HG03196 (cell line): ENCODE measurements around the gene EPX.

Experiments
- ATAC-seq: cut with Tn5 transposase; IDR thresholded peaks from one replicate; pipeline ENCODE4 v1.9.1; 2021; ENCODE audit not compliant: unreplicated experiment

EPX gene

DNA sequence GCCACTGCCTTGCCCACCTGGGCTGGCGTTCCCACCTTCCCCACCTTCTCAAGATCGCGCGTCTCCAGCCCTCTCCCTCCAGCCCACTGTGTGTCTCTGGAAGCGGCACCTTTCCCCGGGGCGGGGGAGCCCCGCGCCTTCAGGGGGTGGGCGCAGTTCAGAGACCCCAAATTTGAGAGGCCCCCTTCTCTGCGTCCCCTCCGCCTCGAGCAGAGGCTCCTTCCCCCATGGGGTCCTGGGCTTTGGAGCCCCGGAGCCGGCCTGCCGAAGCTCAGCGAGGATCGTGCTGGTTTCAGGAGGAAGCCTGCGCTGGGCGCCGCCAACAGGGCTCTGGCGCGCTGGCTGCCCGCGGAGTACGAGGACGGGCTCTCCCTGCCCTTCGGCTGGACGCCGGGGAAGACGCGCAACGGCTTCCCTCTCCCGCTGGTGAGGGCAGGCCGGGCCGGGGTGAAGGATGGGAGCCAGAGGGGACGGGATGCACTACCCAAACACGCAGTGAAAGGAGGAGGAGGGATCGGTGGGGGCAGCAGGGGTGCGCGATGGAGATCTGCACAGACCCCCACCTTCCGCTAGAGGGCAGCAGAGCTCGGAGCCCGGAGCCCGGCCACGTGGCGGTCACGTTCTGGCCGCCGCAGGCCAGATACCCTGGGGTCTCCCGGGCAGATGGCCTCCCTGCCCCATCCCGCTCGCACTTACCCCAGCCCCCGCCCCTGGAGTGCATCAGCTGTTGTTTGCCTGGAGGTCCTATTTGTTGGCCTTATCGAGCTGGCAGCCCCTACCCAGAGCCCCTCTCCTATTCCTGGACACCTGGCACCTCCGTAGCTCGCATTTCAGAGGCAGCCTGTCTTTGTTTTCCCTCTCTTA lies 57.0 kb downstream of the EPX start:
- no peak for ATAC-seq

DNA sequence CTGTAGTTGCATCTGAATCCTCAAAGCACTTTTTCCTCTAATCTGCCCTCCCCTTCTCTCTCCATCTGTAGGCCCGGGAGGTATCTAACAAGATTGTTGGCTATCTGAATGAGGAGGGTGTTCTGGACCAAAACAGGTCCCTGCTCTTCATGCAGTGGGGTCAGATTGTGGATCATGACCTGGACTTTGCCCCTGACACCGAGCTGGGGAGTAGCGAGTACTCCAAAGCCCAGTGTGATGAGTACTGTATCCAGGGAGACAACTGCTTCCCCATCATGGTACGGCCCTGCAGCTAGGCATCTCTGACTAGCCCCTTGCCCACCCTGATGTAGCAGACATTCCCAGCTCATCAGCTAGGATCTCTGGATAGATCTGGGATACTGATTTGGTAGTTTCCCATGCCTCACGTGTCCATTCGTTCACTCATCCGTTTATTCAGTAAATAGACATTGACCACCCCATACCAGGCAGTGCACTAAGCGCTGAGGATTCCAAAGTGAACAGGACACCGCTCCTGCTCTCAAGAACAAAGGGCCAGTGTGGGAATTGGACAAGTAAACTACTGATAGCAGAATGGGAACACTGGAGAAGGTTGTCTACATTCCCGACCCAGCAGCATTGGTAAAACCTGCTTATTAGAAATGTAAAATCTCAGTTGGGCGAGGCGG lies 58.0 kb downstream of the EPX start:
- no peak for ATAC-seq

DNA sequence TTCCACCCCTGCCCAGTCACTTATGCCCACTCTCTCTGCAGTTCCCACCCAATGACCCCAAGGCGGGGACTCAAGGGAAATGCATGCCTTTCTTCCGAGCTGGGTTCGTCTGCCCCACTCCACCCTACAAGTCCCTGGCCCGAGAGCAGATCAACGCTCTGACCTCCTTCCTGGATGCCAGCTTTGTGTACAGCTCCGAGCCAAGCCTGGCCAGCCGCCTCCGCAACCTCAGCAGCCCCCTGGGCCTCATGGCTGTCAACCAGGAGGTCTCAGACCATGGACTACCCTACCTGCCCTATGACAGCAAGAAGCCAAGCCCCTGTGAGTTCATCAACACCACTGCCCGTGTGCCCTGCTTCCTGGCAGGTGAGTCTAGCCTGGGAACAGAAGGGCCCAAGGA lies 59.6 kb downstream of the EPX start:
- ATAC-seq = no peak

DNA sequence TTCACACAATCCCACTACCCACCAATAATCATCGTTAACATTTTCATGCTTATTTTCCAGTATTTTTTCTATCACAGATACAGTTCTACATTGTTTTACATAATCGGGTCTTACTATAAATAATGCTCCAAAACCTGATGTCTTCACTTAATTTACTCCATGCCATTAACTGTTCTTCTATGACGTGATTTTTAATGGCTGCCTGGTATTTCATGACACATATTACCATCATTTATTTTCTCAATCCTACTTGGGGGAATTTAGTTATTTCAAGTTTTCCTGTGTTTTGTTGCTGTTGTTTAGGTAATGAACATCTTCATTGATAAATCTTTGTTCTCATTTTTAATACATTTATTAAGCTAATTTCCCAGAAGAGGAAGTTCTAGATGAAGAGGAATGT lies 60.6 kb downstream of the EPX start:
- no peak for ATAC-seq
